Measurements from ENCODE around the gene HDDC2. TPM values are rescaled to one million over a fixed set of nuclear protein-coding genes. Genes with fewer than 3 reads are reported as not detected.

HDDC2 gene
- total and polyA plus RNA-seq, 2 experiments from 2014 or later: 69.5 to 131 TPM

- no peak overlapping the region for H3K27ac ChIP-seq (ENCODE audit: low read depth)
- no peak overlapping the region for H2AFZ ChIP-seq
- Mint-ChIP-seq H3K27me3 (ENCODE audit: insufficient read depth, low read depth, poor library complexity) (no peaks in the 10 kb centered on the region), H3K4me3 (no peak overlapping the region), H3K4me1 (peaks cover 4% of the 10 kb centered on the region; the same call in 2 of the 3 replicates), H3K27ac (no peak overlapping the region), H3K36me3 (ENCODE audit: low read depth) (no peaks in the 10 kb centered on the region), H3K9me3 (peaks cover 2% of the 10 kb centered on the region; the same call in 1 of the 3 replicates)
- no peak overlapping the region for H3K4me3 ChIP-seq
- no peaks in the 10 kb centered on the region for H4K20me1 ChIP-seq (replicated peaks; ENCODE audit: insufficient read depth)
- H3K79me2 ChIP-seq (replicated peaks; ENCODE audit: insufficient read depth): no peaks in the 10 kb centered on the region
- no peaks in the 10 kb centered on the region for H3K27me3 ChIP-seq (ENCODE audit: insufficient read depth)
- ATAC-seq: no peak
- H3K9me2 ChIP-seq (ENCODE audit: insufficient read depth): no peaks in the 10 kb centered on the region
- no peaks in the 10 kb centered on the region for H3K36me3 ChIP-seq (ENCODE audit: insufficient read depth)
- no peak overlapping the region for H3K4me2 ChIP-seq
- H3F3A ChIP-seq (replicated peaks; ENCODE audit: low read depth): no peaks in the 10 kb centered on the region
- TF ChIP-seq NANOG (IDR thresholded peaks at IDR 0.05; ENCODE audit: borderline replicate concordance): no peak
- TF ChIP-seq POLR2AphosphoS5 (IDR thresholded peaks at IDR 0.05; ENCODE audit: low read depth): no peak
- no peak for TF ChIP-seq ZNF462 (CRISPR knock-in tag; IDR thresholded peaks at IDR 0.05)
- TF ChIP-seq STAT1 (IDR thresholded peaks at IDR 0.05; ENCODE audit: unreplicated experiment): no peak
- no peak for TF ChIP-seq EZH2phosphoT487 (IDR thresholded peaks at IDR 0.05; ENCODE audit: unreplicated experiment)
- no peak for TF ChIP-seq ZNF114 (CRISPR knock-in tag; IDR thresholded peaks at IDR 0.05)
- TF ChIP-seq JUNB (IDR thresholded peaks at IDR 0.05; ENCODE audit: unreplicated experiment): no peak
- TF ChIP-seq REST (IDR thresholded peaks at IDR 0.05; ENCODE audit: unreplicated experiment): no peak
- TF ChIP-seq CTCF (conservative IDR thresholded peaks at IDR 0.05; ENCODE audit: low read depth in 2 of 2): no peak
- no peak for TF ChIP-seq EZH2 (IDR thresholded peaks at IDR 0.05; ENCODE audit: low read depth, unreplicated experiment)
- TF ChIP-seq ZNF331 (CRISPR knock-in tag; IDR thresholded peaks at IDR 0.05; ENCODE audit: low read depth): no peak
- TF ChIP-seq CREB1 (CRISPR knock-in tag; IDR thresholded peaks at IDR 0.05; ENCODE audit: low read depth): no peak
- no peak for DNase-seq (ENCODE audit: low spot score)
- no peaks in the 10 kb centered on the region; the same call in 1 of the 2 replicates for H3K4me1 ChIP-seq (ENCODE audit: insufficient read depth)
These were observed 23.8 kb upstream of the HDDC2 start for GRCh38 chr6:125325586-125325985.
